Measurements from ENCODE around the gene NT5DC3. TPM values are rescaled to one million over a fixed set of nuclear protein-coding genes. Genes with fewer than 3 reads are reported as not detected.
"Not testable (repeated sequence)": the region's sequence is repeated elsewhere in the genome, so short reads cannot be mapped to it uniquely, and the experiment has no call there.

NT5DC3 gene
- total and polyA plus RNA-seq, 9 of the 15 experiments (the other 6 are each of a cell fraction or from before 2014, with no cell fraction given) = 6.3 to 33.5 (median 24.5) TPM

- H3K9me1 ChIP-seq (ENCODE audit: control insufficient read depth, insufficient read depth, low read length); H3K9me3 ChIP-seq (replicated peaks; ENCODE audit: control insufficient read depth, insufficient read depth, low read depth, low read length); FAIRE-seq; intact Hi-C loops (cut with micrococcal nuclease); CTCF ChIA-PET (ENCODE audit: low intra/inter-chr PET ratio); in situ Hi-C loops (cut with MboI); H4K20me1 ChIP-seq (replicated peaks; ENCODE audit: control insufficient read depth, insufficient read depth, low read length); BruUV-seq (replicated peaks); H3K27me3 ChIP-seq (ENCODE audit: control insufficient read depth in 2 of 2, insufficient read depth in 2 of 2, low read length in 2 of 2): not testable (repeated sequence)
- POLR2A ChIA-PET = interaction anchor here (0.7 to 3.6 kb wide), 10 partner anchors 8 to 138 kb away, joined by 3 to 18 read pairs (median 4); no protein-coding TSS in a partner anchor
- ATAC-seq = peak; percentile 45
- Histone ChIP-seq H3K79me2 (ENCODE audit: control insufficient read depth, insufficient read depth, low read length) (peaks cover 84% of the 10 kb centered on the region), H3K4me3 (peak overlapping the region; percentile 40), H3K4me2 (ENCODE audit: insufficient read depth, low read length) (peak overlapping the region; percentile 75), H3K4me1 (replicated peaks in 1 of 2; ENCODE audit: control insufficient read depth in 2 of 2, insufficient read depth in 2 of 2, low read length in 2 of 2) (peaks cover 12 to 17% of the 10 kb centered on the region in 2 experiments; a peak in 4 of 5 replicates), H3K36me3 (ENCODE audit: control insufficient read depth, insufficient read depth, low read length) (peaks cover 29% of the 10 kb centered on the region), H2AFZ (ENCODE audit: low read depth, low read length) (peak overlapping the region; percentile 69; the same call in 1 of the 2 replicates), H3K9ac (ENCODE audit: insufficient read depth in 1 of 2, low read depth in 2 of 2, low read length in 2 of 2) (peak overlapping the region; percentile 70 to 81; a peak in 3 of 4 replicates), H3K27ac (ENCODE audit: extremely low read depth, low read depth, low read length) (peak overlapping the region; percentile 78)
- WGBS (ENCODE audit: insufficient coverage, low coverage, missing lambda C conversion rate) = 10% methylated on average over 11 of the region's 11 CpGs
- DNase-seq (ENCODE audit: extremely low read depth in 1 of 4, low spot score in 3 of 4) = peak in 1 of 4 experiments; percentile 64
- TF ChIP-seq KAT7 (CRISPR knock-in tag; IDR thresholded peaks at IDR 0.05; ENCODE audit: borderline replicate concordance) = peak; percentile 48; the same call in 1 of the 2 replicates
- peak; percentile 33 for TF ChIP-seq MAFF (IDR thresholded peaks at IDR 0.05; ENCODE audit: low read length)
- TF ChIP-seq TCF3 (CRISPR knock-in tag; IDR thresholded peaks at IDR 0.05) = peak; percentile 29
- peak; percentile 54 for TF ChIP-seq ZNF592 (IDR thresholded peaks at IDR 0.05)
- TF ChIP-seq CTBP1 (IDR thresholded peaks at IDR 0.05; ENCODE audit: borderline replicate concordance) = peak; percentile 43; the same call in 1 of the 2 replicates
- peak; percentile 72 for TF ChIP-seq TAF1 (IDR thresholded peaks at IDR 0.05; ENCODE audit: control insufficient read depth, extremely low read depth, insufficient read depth, low read length, severe bottlenecking)
- TF ChIP-seq POLR2AphosphoS5 (IDR thresholded peaks at IDR 0.05; ENCODE audit: control insufficient read depth, insufficient read depth, low read depth, low read length) = peak; percentile 82
- peak in 1 of 2 experiments; percentile 31; a peak in 2 of 4 replicates for TF ChIP-seq FOXK2 (conservative IDR thresholded peaks at IDR 0.05 in 1 of 2, IDR thresholded peaks at IDR 0.05 in 1 of 2; ENCODE audit: low read depth in 2 of 2)
- TF ChIP-seq NKRF (IDR thresholded peaks at IDR 0.05; ENCODE audit: borderline replicate concordance) = peak; percentile 83; the same call in 1 of the 2 replicates
- TF ChIP-seq SMARCA4 (IDR thresholded peaks at IDR 0.05) = 0 out of 2 replicates have a peak, but pooled peaks have one; percentile 26
These were observed 5.2 kb downstream of the NT5DC3 start for GRCh38 chr12:103835747-103836335.
